WTC11 (cell line): ENCODE measurements around the gene TEKT2. TPM values are rescaled to one million over a fixed set of nuclear protein-coding genes. Genes with fewer than 3 reads are reported as not detected.
A peak's percentile ranks its signal among the peaks of the same experiment; 100 is the strongest.

Experiments
- ATAC-seq: fragments of 200-7000 bp; cut with Tn5 transposase; 2 replicates; pipeline ENCODE4 v1.10.0; 2021; ENCODE audit warnings: mild to moderate bottlenecking, moderate library complexity
- CTCF ChIA-PET: fragments of 300-600 bp; sonication (Branson Sonifier 250); formaldehyde crosslinking; loops from one replicate; lab custom pipeline; 2021; ENCODE audit warnings: antibody characterized with exemption; lab: Charles Lee
- POLR2A ChIA-PET: fragments of 350-600 bp; sonication (Branson Sonifier 250); formaldehyde crosslinking; loops from one replicate; lab custom pipeline; 2021; ENCODE audit warnings: antibody characterized with exemption; lab: Charles Lee
- DNase-seq: peaks from one replicate; pipeline ENCODE4 v3.0.0; 2021; ENCODE audit warnings: low spot score
- H3K27ac Mint-ChIP-seq: 2 replicates; pipeline ENCODE4 v1.8.0; 2021; ENCODE audit warnings: mixed read lengths
- H3K27me3 Mint-ChIP-seq: 2 replicates; pipeline ENCODE4 v1.8.0; 2021; ENCODE audit warnings: low read depth, mild to moderate bottlenecking, moderate library complexity, mixed read lengths
- H3K36me3 Mint-ChIP-seq: 2 replicates; pipeline ENCODE4 v1.8.0; 2021; ENCODE audit warnings: mixed read lengths
- H3K4me1 Mint-ChIP-seq: 2 replicates; pipeline ENCODE4 v1.8.0; 2022; ENCODE audit warnings: mixed read lengths
- H3K4me3 Mint-ChIP-seq: 2 replicates; pipeline ENCODE4 v1.8.0; 2021; ENCODE audit warnings: mild to moderate bottlenecking, moderate library complexity, mixed read lengths
- H3K9me3 Mint-ChIP-seq: 2 replicates; pipeline ENCODE4 v1.8.0; 2021; ENCODE audit warnings: mixed read lengths
- E2F1 ChIP-seq: sonication (generic); formaldehyde crosslinking; IDR thresholded peaks from 2 replicates; pipeline ENCODE4 v1.8.0; 2022; ENCODE audit warnings: mild to moderate bottlenecking, missing genetic modification reagents
- ERG ChIP-seq: fragments of 250-450 bp; sonication (Bioruptor Pico); IDR thresholded peaks from 2 replicates; pipeline ENCODE4 v1.8.0; 2021; ENCODE audit warnings: mild to moderate bottlenecking
- FOXP1 ChIP-seq: sonication (generic); formaldehyde crosslinking; IDR thresholded peaks from 2 replicates; pipeline ENCODE4 v1.8.0; 2022; ENCODE audit warnings: missing genetic modification reagents, mild to moderate bottlenecking, moderate library complexity, borderline replicate concordance
- MAX ChIP-seq: sonication (generic); formaldehyde crosslinking; IDR thresholded peaks from 2 replicates; pipeline ENCODE4 v1.8.0; 2022; ENCODE audit warnings: mild to moderate bottlenecking, missing genetic modification reagents
- RORB ChIP-seq: fragments of 250-450 bp; sonication (Bioruptor Pico); IDR thresholded peaks from 2 replicates; pipeline ENCODE4 v1.9.0; 2021; ENCODE audit warnings: mild to moderate bottlenecking
- TCF7 ChIP-seq: sonication (generic); formaldehyde crosslinking; IDR thresholded peaks from 2 replicates; pipeline ENCODE4 v1.8.0; 2022; ENCODE audit warnings: mild to moderate bottlenecking, low read depth, missing genetic modification reagents, moderate library complexity
- ZNF219 ChIP-seq: sonication (generic); formaldehyde crosslinking; IDR thresholded peaks from 2 replicates; pipeline ENCODE4 v1.8.0; 2023; ENCODE audit warnings: missing genetic modification reagents, mild to moderate bottlenecking, borderline replicate concordance
- ZNF232 ChIP-seq: sonication (generic); formaldehyde crosslinking; IDR thresholded peaks from 2 replicates; pipeline ENCODE4 v1.8.0; 2022; ENCODE audit warnings: mild to moderate bottlenecking, missing genetic modification reagents
- ZNF396 ChIP-seq: fragments of 250-450 bp; sonication (Bioruptor Pico); IDR thresholded peaks from 2 replicates; pipeline ENCODE4 v1.8.0; 2021; ENCODE audit warnings: mild to moderate bottlenecking, moderate library complexity, borderline replicate concordance
- total RNA-seq: library from RNA; stranded (reverse); gene quantifications from 3 replicates; pipeline ENCODE4 v1.2.3, GENCODE V29; 2021
- TF ChIP-seq, protein P1 (sequence below): sonication (generic); formaldehyde crosslinking; IDR thresholded peaks from 2 replicates; pipeline ENCODE4 v1.8.0; 2023; ENCODE audit warnings: missing genetic modification reagents, mild to moderate bottlenecking, borderline replicate concordance
- TF ChIP-seq, protein P2 (sequence below): sonication (generic); formaldehyde crosslinking; IDR thresholded peaks from 2 replicates; pipeline ENCODE4 v1.8.1; 2022; ENCODE audit warnings: missing genetic modification reagents, borderline replicate concordance

TEKT2 gene
- total RNA-seq, 1 experiment from 2014 or later = 1.9 TPM

DNA sequence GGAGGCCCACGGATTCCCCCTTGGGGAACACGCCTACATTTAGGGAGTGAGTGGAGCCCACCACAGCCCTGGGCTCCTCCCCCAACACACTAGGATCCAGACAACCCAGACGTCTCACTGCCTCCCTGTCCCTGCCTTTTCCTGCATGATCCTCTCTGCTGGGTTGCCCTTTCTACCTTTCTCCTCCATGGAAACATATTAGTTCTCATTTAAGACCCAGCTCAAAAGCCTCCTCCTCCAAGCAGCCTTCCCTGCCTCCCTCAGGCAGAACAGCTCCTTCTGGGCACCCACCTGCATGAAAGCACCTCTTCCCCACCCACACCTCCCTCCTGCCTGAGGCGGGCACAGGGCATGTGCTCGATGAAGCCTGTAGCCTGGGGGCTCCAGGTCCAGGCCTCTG lies 30.5 kb downstream of the TEKT2 start:
- DNase-seq (no peak), ATAC-seq (peak; percentile 13; the same call in 1 of the 2 replicates)
- ChIA-PET POLR2A (no interaction called here), CTCF (interaction anchor here (0.7 to 3.7 kb wide), 8 partner anchors 8 to 255 kb away, joined by 3 to 21 read pairs (median 4); partner anchors contain the start of gene TRAPPC3)
- TF ChIP-seq, protein P1, sequence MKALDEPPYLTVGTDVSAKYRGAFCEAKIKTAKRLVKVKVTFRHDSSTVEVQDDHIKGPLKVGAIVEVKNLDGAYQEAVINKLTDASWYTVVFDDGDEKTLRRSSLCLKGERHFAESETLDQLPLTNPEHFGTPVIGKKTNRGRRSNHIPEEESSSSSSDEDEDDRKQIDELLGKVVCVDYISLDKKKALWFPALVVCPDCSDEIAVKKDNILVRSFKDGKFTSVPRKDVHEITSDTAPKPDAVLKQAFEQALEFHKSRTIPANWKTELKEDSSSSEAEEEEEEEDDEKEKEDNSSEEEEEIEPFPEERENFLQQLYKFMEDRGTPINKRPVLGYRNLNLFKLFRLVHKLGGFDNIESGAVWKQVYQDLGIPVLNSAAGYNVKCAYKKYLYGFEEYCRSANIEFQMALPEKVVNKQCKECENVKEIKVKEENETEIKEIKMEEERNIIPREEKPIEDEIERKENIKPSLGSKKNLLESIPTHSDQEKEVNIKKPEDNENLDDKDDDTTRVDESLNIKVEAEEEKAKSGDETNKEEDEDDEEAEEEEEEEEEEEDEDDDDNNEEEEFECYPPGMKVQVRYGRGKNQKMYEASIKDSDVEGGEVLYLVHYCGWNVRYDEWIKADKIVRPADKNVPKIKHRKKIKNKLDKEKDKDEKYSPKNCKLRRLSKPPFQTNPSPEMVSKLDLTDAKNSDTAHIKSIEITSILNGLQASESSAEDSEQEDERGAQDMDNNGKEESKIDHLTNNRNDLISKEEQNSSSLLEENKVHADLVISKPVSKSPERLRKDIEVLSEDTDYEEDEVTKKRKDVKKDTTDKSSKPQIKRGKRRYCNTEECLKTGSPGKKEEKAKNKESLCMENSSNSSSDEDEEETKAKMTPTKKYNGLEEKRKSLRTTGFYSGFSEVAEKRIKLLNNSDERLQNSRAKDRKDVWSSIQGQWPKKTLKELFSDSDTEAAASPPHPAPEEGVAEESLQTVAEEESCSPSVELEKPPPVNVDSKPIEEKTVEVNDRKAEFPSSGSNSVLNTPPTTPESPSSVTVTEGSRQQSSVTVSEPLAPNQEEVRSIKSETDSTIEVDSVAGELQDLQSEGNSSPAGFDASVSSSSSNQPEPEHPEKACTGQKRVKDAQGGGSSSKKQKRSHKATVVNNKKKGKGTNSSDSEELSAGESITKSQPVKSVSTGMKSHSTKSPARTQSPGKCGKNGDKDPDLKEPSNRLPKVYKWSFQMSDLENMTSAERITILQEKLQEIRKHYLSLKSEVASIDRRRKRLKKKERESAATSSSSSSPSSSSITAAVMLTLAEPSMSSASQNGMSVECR (CRISPR knock-in tag) = no peak
- TF ChIP-seq TCF7 (no peak), FOXP1 (CRISPR knock-in tag) (no peak), MAX (CRISPR knock-in tag) (no peak)
- no peaks in the 10 kb centered on the region for H3K27me3 Mint-ChIP-seq
- no peaks in the 10 kb centered on the region for H3K36me3 Mint-ChIP-seq
- no peaks in the 10 kb centered on the region for H3K4me1 Mint-ChIP-seq
- no peak overlapping the region for H3K27ac Mint-ChIP-seq
- H3K9me3 Mint-ChIP-seq = no peaks in the 10 kb centered on the region
- H3K4me3 Mint-ChIP-seq = no peak overlapping the region

- ATAC-seq = no peak
- DNase-seq = no peak
These were observed 31.3 kb downstream of the TEKT2 start for GRCh38 chr1:36115200-36115669.

More at GRCh38 chr1:36115200-36115669, 31.3 kb downstream of the TEKT2 start:
- Mint-ChIP-seq H3K27me3 (no peaks in the 10 kb centered on the region), H3K4me3 (no peak overlapping the region), H3K27ac (no peak overlapping the region), H3K9me3 (no peaks in the 10 kb centered on the region)
- POLR2A ChIA-PET = no interaction called here
- TF ChIP-seq, protein P2, sequence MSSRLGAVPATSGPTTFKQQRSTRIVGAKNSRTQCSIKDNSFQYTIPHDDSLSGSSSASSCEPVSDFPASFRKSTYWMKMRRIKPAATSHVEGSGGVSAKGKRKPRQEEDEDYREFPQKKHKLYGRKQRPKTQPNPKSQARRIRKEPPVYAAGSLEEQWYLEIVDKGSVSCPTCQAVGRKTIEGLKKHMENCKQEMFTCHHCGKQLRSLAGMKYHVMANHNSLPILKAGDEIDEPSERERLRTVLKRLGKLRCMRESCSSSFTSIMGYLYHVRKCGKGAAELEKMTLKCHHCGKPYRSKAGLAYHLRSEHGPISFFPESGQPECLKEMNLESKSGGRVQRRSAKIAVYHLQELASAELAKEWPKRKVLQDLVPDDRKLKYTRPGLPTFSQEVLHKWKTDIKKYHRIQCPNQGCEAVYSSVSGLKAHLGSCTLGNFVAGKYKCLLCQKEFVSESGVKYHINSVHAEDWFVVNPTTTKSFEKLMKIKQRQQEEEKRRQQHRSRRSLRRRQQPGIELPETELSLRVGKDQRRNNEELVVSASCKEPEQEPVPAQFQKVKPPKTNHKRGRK (CRISPR knock-in tag) = no peak
- TF ChIP-seq RORB (no peak), ZNF219 (CRISPR knock-in tag) (no peak), TCF7 (no peak), ZNF232 (CRISPR knock-in tag) (no peak), E2F1 (no peak), ERG (CRISPR knock-in tag) (no peak), ZNF396 (CRISPR knock-in tag) (no peak)
- TF ChIP-seq, all 79 proteins: peak for 0
- Mint-ChIP-seq H3K4me1 (no peaks in the 10 kb centered on the region), H3K36me3 (no peaks in the 10 kb centered on the region)
- CTCF ChIA-PET = interaction anchor here (1.2 to 3.7 kb wide), 8 partner anchors 9 to 254 kb away, joined by 3 to 21 read pairs (median 4); partner anchors contain the start of gene TRAPPC3
